Trophoblast cell (in vitro differentiated cells and primary cell): ENCODE measurements around the gene TNFSF11.
"Not testable (repeated sequence)": the region's sequence is repeated elsewhere in the genome, so short reads cannot be mapped to it uniquely, and the experiment has no call there.

Experiments
- DNase-seq, 2 donors: peaks; one replicate each; pipeline ENCODE4 v3.0.0-alpha.2; 2016
- H2AFZ ChIP-seq: 2 replicates; pipeline ENCODE4 v1.6.1; 2013; ENCODE audit warnings: low read length, moderate library complexity, mild to moderate bottlenecking; ENCODE audit not compliant: insufficient read depth, poor library complexity
- H2AK5ac ChIP-seq: 2 replicates; pipeline ENCODE4 v1.6.1; 2013; ENCODE audit warnings: mild to moderate bottlenecking, low read length
- H2BK120ac ChIP-seq: 2 replicates; pipeline ENCODE4 v1.6.1; 2013; ENCODE audit warnings: low read length, mild to moderate bottlenecking, moderate library complexity; ENCODE audit not compliant: insufficient read depth, poor library complexity
- H2BK12ac ChIP-seq: 2 replicates; pipeline ENCODE4 v1.6.1; 2013; ENCODE audit warnings: mild to moderate bottlenecking, low read length, moderate library complexity
- H2BK5ac ChIP-seq: 2 replicates; pipeline ENCODE4 v1.6.1; 2013; ENCODE audit warnings: low read length, low read depth, moderate library complexity, mild to moderate bottlenecking; ENCODE audit not compliant: poor library complexity
- H3K14ac ChIP-seq: 2 replicates; pipeline ENCODE4 v1.6.1; 2013; ENCODE audit warnings: mild to moderate bottlenecking, low read length
- H3K18ac ChIP-seq: 2 replicates; pipeline ENCODE4 v1.6.1; 2013; ENCODE audit warnings: mild to moderate bottlenecking, low read length
- H3K23ac ChIP-seq: 2 replicates; pipeline ENCODE4 v1.6.1; 2013; ENCODE audit warnings: low read length
- H3K27ac ChIP-seq: 2 replicates; pipeline ENCODE4 v1.5.1; 2013; ENCODE audit warnings: low read depth, mild to moderate bottlenecking, inconsistent platforms, low read length, moderate library complexity
- H3K27me3 ChIP-seq: 2 replicates; pipeline ENCODE4 v1.6.1; 2013; ENCODE audit warnings: inconsistent platforms, mild to moderate bottlenecking, low read length, moderate library complexity; ENCODE audit not compliant: insufficient read depth
- H3K36me3 ChIP-seq, 2 experiments: 1 replicate in 1 of 2; 2 replicates in 1 of 2; pipeline ENCODE4 v1.6.1; 2013; ENCODE audit warnings: low read length in 2 of 2, mild to moderate bottlenecking in 2 of 2, moderate library complexity in 1 of 2; ENCODE audit not compliant: insufficient read depth in 2 of 2, control insufficient read depth in 1 of 2
- H3K4ac ChIP-seq: 2 replicates; pipeline ENCODE4 v1.6.1; 2013; ENCODE audit warnings: low read depth, mild to moderate bottlenecking, low read length, moderate library complexity
- H3K4me1 ChIP-seq, 2 experiments: 1 replicate in 1 of 2; 2 replicates in 1 of 2; pipeline ENCODE4 v1.6.1; 2013; ENCODE audit warnings: low read length in 2 of 2, mild to moderate bottlenecking in 2 of 2, moderate library complexity in 1 of 2; ENCODE audit not compliant: insufficient read depth in 2 of 2, control insufficient read depth in 1 of 2
- H3K4me2 ChIP-seq: 2 replicates; pipeline ENCODE4 v1.6.1; 2013; ENCODE audit warnings: inconsistent platforms, mild to moderate bottlenecking, low read length, moderate library complexity
- H3K4me3 ChIP-seq: 2 replicates; pipeline ENCODE4 v1.5.1; 2013; ENCODE audit warnings: mild to moderate bottlenecking, low read depth, low read length, inconsistent platforms
- H3K79me1 ChIP-seq: one replicate; pipeline ENCODE4 v1.6.1; 2013; ENCODE audit warnings: low read length
- H3K79me2 ChIP-seq: 2 replicates; pipeline ENCODE4 v1.6.1; 2013; ENCODE audit warnings: low read length, mild to moderate bottlenecking; ENCODE audit not compliant: control insufficient read depth, insufficient read depth, poor library complexity
- H3K9ac ChIP-seq: 2 replicates; pipeline ENCODE4 v1.6.1; 2013; ENCODE audit warnings: mild to moderate bottlenecking, low read length
- H3K9me3 ChIP-seq: 2 replicates; pipeline ENCODE4 v1.6.1; 2013; ENCODE audit warnings: low read depth, mild to moderate bottlenecking, control low read depth, inconsistent platforms, low read length; ENCODE audit not compliant: insufficient read depth
- H4K12ac ChIP-seq: 2 replicates; pipeline ENCODE4 v1.6.1; 2013; ENCODE audit warnings: low read depth, mild to moderate bottlenecking, low read length, moderate library complexity
- H4K8ac ChIP-seq: 2 replicates; pipeline ENCODE4 v1.6.1; 2013; ENCODE audit warnings: low read depth, mild to moderate bottlenecking, low read length, moderate library complexity
- H4K91ac ChIP-seq: one replicate; pipeline ENCODE4 v1.6.1; 2013; ENCODE audit warnings: low read depth, mild to moderate bottlenecking, low read length, moderate library complexity
- WGBS: extraction: QIAGEN DNeasy Blood & Tissue Kit; methylation state at CpG from one replicate; pipeline ENCODE4 v1.1.7; 2013; ENCODE audit warnings: missing lambda C conversion rate; ENCODE audit not compliant: insufficient read length, insufficient coverage; ENCODE audit errors: extremely low coverage; 5-methylcytosine and 5-hydroxymethylcytosine counted together

The TNFSF11 gene

GRCh38 chr13:42551611-42552010, 22.3 kb upstream of the TNFSF11 start:
- Histone ChIP-seq H3K4ac (no peak overlapping the region), H4K91ac (no peak overlapping the region), H3K79me1 (no peaks in the 10 kb centered on the region), H2AFZ (no peak overlapping the region), H2BK12ac (no peak overlapping the region), H3K79me2 (no peaks in the 10 kb centered on the region), H3K14ac (no peak overlapping the region), H3K9ac (no peak overlapping the region), H2BK120ac (no peak overlapping the region), H3K4me3 (no peak overlapping the region), H3K27ac (no peak overlapping the region), H2BK5ac (no peak overlapping the region), H2AK5ac (no peak overlapping the region), H3K36me3 (no peaks in the 10 kb centered on the region), H4K8ac (no peak overlapping the region), H4K12ac (no peak overlapping the region), H3K9me3 (peaks cover 1% of the 10 kb centered on the region), H3K27me3 (no peaks in the 10 kb centered on the region), H3K4me1 (no peaks in the 10 kb centered on the region), H3K18ac (no peak overlapping the region), H3K4me2 (no peak overlapping the region), H3K23ac (no peak overlapping the region)
- no CpG with 5 or more reads among the region's 2 CpGs for WGBS
- no peak for DNase-seq

DNA sequence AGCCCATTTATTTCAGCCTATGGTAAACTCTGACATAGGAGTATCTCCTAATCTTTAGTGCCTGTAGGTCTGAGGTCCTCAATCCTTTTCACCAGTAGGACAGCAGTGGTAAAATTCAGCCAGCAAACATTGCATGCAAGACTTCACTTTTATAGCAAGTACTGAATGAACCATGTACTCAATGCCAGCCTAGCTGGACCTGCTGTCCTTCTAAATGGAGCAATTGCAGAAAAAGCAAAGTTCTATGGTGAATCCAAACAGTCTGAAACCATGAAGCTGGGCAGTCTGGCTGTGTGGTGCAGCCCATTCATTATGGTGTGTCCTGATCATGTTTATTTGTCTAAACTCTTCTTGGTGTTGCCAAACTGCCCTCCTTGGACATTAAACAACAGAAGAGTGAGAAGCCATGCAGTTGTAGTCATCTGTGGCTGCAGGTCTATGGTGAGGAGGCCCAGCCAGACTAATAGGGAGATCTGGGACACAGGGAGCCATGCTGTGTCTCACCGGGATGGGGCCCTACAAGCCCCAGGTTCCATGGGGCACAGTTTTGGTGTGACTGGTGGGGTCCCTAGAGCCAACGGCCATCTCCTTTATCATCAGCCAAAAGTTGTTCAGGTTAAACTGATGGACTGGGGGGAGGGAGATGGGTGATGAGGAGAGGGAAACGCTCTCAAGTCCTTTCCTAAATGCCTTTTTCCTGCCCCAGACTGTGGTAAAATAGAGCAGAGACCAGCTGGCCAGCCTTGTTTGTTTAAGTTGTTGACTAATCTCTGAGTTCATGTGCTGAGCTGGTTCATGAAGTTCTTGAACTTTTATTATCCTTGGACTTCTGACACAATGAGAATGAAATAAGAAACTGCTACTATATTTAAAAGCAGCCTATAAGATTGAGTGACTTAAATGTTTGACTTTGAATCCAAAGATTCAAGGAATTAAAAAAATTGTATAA, 20.6 kb upstream of the TNFSF11 start:
- H3K27me3 ChIP-seq = no peaks in the 10 kb centered on the region
- no peak overlapping the region for H4K8ac ChIP-seq
- WGBS = no CpG with 5 or more reads among the region's 3 CpGs

GRCh38 chr13:42559057-42559456, 14.9 kb upstream of the TNFSF11 start:
- Histone ChIP-seq H3K27me3 (no peaks in the 10 kb centered on the region), H4K91ac (no peak overlapping the region), H3K79me2 (no peaks in the 10 kb centered on the region), H3K14ac (no peak overlapping the region), H2AK5ac (no peak overlapping the region), H2AFZ (no peak overlapping the region), H3K23ac (no peak overlapping the region), H2BK12ac (no peak overlapping the region), H3K36me3 (no peaks in the 10 kb centered on the region), H3K79me1 (no peaks in the 10 kb centered on the region), H3K4me1 (no peaks in the 10 kb centered on the region), H3K9ac (no peak overlapping the region), H4K12ac (no peak overlapping the region), H3K4me2 (no peak overlapping the region), H3K9me3 (peaks cover 5% of the 10 kb centered on the region), H4K8ac (no peak overlapping the region), H2BK5ac (no peak overlapping the region), H3K4me3 (no peak overlapping the region), H3K4ac (no peak overlapping the region), H3K27ac (no peak overlapping the region), H3K18ac (no peak overlapping the region), H2BK120ac (no peak overlapping the region)
- no peak for DNase-seq

More for the DNA sequence above, 20.6 kb upstream of the TNFSF11 start:
- no peak overlapping the region for H2AFZ ChIP-seq
- no peak overlapping the region for H3K4me3 ChIP-seq
- H3K9me3 ChIP-seq = peaks cover 1% of the 10 kb centered on the region
- no peak for DNase-seq
- H2BK12ac ChIP-seq = no peak overlapping the region
- no peaks in the 10 kb centered on the region for H3K79me2 ChIP-seq
- no peak overlapping the region for H3K23ac ChIP-seq
- no peak overlapping the region for H4K12ac ChIP-seq
- H3K18ac ChIP-seq = no peak overlapping the region
- H3K27ac ChIP-seq = no peak overlapping the region
- no peaks in the 10 kb centered on the region for H3K79me1 ChIP-seq
- no peaks in the 10 kb centered on the region for H3K36me3 ChIP-seq
- H2BK5ac ChIP-seq = no peak overlapping the region
- no peak overlapping the region for H4K91ac ChIP-seq
- no peak overlapping the region for H3K4ac ChIP-seq
- H2AK5ac ChIP-seq = no peak overlapping the region
- no peak overlapping the region for H2BK120ac ChIP-seq
- H3K14ac ChIP-seq = no peak overlapping the region
- no peak overlapping the region for H3K9ac ChIP-seq
- no peak overlapping the region for H3K4me2 ChIP-seq
- H3K4me1 ChIP-seq = no peaks in the 10 kb centered on the region

DNA sequence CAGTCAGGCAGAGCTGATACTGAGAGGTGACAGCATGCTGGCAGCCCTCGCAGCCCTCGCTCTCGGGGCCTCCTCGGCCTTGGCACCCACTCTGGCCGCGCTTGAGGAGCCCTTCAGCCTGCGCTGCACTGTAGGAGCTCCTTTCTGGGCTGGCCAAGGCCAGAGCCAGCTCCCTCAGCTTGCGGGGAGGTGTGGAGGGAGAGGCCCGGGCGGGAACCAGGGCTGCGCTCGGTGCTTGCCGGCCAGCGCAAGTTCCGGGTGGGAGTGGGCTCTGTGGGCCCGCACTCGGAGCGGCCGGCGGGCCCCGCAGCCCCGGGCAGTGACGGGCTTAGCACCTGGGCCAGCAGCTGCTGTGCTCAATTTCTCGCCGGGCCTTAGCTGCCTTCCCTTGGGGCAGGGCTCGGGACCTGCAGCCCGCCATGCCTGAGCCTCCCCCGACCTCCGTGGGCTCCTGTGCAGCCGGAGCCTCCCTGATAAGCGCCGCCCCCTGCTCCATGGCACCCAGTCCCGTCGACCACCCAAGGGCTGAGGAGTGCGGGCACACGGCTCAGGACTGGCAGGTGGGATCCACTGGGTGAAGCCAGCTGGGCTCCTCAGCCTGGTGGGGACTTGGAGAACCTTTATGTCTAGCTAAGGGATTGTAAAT, 14.3 kb upstream of the TNFSF11 start:
- not testable (repeated sequence) for H3K27ac ChIP-seq, H3K36me3 ChIP-seq, H2AFZ ChIP-seq, H3K79me2 ChIP-seq, H4K12ac ChIP-seq, H2BK5ac ChIP-seq, H3K4ac ChIP-seq, DNase-seq, H3K79me1 ChIP-seq, H4K91ac ChIP-seq, H3K18ac ChIP-seq, H3K4me3 ChIP-seq, H3K23ac ChIP-seq, H3K9ac ChIP-seq, H2BK120ac ChIP-seq, H3K9me3 ChIP-seq, H3K4me1 ChIP-seq, H4K8ac ChIP-seq, H3K27me3 ChIP-seq, H2BK12ac ChIP-seq, H3K4me2 ChIP-seq, H2AK5ac ChIP-seq, H3K14ac ChIP-seq
- no CpG with 5 or more reads among the region's 36 CpGs for WGBS
